ENCODE data around the gene CLSTN1.

Gene CLSTN1

DNA sequence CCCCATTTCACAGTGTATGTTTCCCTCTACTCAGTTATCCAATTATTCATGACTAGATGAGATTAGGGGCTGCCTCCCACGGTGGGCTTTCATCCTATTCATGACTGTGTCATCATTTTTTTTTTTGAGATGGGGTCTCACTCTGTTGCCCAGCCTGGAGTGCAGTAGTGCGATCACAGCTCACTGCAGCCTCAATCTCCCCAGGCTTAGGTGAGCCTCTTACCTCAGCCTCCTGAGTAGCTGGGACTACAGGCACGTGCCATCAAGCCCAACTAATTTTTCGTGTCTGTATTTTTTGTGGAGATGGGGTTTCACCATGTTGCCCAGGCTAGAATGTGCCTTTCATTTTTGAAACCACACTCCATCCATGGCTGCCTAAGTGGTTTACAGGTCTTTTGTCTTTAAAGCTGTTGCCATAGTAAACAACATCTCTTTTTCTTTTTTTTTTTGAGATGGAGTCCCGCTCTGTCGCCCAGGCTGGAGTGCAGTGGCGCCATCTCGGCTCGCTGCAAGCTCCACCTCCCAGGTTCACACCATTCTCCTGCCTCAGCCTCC lies 112.2 kb downstream of the CLSTN1 start:
- no peak for DNase-seq (ENCODE audit: low spot score)

DNA sequence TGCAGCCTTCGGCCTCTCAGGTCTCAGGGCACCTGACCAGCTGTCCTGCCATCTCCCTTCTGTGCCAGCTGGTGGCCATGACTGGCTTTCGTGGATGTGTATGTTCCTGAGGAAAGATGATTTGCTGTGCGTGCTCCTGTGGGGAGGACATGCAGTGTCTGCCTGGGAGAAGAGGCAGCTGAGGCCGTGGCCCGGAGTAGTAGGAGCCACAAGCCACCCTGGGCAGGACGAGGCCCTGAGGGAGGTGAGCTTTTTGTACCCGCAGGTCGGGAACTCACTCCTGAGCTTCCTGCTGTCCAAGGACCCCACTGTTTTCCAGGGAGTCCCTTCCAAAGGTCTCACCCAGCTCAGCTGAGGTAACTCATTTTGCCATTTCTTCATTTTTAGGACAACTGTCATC lies 113.7 kb downstream of the CLSTN1 start:
- no peak for DNase-seq (ENCODE audit: low spot score)

DNA sequence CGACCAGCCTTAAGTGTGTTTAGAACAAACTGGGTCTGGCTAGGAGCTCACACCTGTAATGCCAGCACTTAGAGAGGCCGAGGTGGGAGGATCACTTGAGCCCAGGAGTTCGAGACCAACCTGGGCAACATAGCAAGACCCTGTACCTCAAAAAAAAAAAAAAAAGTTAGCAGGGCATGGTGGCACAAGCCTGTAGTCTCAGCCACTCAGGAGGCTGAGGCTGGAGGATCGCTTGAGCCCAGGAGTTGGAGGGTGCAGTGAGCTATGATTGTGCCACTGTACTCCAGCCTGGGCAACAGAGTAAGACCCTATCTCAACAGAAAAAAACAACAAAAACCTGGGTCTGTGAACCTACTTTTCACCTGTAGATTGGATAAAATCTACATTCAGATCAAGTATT lies 117.6 kb downstream of the CLSTN1 start:
- no peak for DNase-seq (ENCODE audit: low spot score)

DNA sequence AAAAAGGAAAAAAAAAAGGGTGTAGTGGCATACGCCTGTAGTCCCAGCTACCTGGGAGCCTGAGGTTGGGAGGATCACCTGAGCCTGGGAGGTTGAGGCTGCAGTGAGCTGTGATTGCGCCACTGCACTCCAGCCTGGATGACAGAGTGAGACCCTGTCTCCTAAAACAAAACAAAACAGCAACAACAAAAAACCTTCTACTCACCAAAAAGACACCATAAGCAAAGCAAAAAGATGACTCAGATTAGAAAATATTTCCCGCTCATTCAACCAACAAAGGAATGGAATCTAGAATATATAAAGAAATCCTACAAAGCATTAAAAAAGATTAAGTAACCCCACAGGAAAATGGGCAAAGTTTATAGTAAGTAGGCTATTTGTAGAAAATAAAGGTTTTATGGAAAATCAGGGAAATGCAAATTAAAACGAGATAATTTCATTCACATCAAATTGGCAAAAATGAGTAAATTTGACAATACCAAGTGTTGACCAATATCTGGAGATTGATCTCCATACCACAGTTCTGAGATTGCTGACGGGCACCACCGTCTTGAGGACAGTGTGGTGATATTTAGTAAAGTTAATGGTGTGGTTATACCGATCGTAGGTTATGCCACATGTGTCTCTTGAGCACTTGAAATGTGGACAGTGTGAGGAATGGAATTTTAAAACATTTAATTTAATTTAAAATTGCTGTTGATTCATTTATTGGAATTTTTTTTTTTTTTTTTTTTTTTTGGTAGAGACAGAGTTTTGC lies 118.2 kb downstream of the CLSTN1 start:
- peak; percentile 45 for DNase-seq (ENCODE audit: low spot score)

DNA sequence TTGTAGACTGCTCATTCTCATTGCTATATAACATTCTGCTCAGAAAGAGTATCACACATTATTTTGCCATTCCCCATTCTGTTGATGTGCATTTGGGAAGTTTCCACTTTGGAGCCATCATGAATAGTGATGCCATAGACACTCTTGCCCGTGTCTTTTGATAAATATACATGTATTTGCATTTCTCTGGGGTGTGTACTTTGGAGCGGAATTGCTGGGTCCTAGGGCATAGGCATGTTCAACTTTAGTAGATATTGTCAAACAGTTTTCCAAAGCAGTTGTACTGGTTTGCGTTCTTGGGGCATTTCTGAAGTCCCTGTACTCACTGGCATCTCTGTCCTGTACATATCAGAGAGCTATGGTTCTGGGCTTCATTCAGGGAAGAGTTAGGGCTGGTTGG lies 120.1 kb downstream of the CLSTN1 start:
- DNase-seq (ENCODE audit: low spot score): no peak

DNA sequence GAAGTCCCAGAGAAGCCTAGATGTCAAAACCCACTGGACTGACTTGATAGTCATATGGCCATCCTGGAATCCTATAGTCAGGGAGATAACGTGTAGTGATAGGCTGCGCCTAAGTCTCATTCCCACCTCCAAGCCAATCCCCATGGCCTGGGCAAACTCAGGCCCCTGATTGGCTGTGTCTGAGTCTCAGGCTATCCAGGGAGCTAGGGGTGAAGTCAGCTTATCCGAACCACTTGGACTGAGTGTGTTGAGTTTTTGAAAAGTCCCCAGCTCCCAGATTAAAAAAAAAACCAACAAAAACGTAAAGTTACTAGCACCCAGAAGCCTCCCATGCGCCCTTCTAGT lies 120.6 kb downstream of the CLSTN1 start:
- DNase-seq (ENCODE audit: low spot score): no peak

DNA sequence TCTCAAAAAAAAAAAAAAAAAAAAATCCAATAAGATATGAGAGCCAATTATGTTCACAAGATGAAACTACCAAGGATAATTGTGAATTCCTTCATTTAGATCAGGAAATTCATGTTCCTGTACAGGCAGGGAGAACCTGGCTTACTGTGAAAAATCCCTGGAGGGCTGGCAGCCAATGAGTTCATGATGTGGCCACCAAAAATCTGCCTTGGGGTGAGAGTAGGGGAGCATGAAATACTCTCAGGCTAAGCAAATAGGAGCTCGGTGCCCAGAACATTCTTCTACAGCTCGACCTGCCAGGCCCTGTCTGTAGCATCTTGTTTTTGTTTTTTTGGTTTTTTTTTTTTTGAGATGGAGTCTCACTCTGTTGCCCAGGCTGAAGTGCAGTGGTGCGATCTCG lies 122.1 kb downstream of the CLSTN1 start:
- peak; percentile 41 for DNase-seq (ENCODE audit: low spot score)

DNA sequence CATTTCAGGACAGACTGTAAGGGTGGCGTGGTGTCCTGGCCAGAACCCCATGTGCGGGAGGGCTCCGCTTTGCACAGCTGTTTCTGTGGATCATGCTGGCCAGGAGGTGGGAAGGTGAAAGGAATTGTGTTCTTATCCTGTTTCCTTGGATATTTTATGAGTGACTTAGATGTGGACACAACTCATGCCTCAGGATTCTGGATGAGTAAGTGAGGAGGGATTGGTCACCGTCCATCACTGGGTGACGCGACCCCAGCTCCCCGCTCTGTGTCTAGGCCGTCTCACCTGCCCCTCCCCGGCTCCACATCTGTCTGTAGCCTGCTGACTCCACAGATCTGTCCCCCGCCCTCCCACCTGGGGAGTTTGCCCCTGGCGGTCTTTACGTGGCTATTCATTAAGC lies 123.4 kb downstream of the CLSTN1 start:
- DNase-seq (ENCODE audit: low spot score): peak; percentile 85

DNA sequence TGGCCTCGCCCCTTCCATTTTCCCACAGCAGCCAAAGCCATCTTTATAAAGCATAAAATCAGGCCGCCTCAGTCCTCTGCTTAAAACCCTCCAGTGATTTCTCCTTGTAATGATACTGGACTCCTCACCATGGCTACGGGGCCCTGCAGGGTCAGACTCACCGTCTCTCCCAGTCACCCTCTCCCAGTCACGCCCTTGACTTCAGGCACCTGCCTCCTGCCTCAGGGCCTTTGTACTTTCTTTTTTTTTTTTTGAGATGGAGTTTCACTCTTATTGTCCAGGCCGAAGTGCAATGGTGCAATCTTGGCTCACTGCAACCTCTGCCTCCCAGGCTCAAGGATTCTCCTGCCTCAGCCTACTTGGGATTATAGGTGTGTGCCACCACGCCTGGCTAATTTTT lies 124.4 kb downstream of the CLSTN1 start:
- no peak for DNase-seq (ENCODE audit: low spot score)

DNA sequence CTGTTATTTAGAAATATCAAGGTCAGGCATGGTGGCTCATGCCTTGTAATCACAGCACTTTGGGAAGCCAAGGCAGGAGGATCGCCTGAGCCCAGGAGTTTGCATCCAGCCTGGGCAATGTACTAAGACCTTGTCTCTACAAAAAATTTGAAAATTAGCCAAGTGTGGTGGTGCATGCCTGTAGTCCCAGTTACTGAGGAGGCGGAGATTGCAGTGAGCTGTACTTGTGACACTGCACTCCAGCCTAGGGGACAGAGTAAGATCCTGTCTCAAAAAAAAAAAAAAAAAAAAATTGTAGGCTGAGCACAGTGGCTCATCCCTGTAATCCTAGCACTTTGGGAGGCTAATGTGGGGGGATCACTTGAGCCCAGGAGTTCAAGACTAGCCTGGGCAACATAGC lies 127.0 kb downstream of the CLSTN1 start:
- no peak for DNase-seq (ENCODE audit: low spot score)

DNA sequence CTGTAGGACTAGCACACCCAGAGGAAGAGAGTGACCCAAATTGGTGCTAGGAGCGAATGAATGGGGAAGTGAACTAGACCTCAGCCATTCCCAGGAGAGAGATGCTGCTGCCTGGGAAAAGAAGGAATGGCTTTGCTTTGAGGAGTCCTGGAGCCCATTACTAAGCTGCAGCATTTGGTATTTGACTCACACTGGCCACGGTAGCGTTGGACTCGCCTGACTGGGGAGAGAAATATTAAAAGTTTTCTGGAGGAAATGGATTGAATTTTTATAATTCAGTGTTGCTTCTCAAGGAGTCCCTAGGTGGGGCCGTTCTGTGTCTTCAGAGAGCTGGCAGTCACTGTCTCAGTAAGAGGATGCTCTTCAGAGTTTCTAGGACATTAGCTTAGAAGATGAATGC lies 132.1 kb downstream of the CLSTN1 start:
- DNase-seq (ENCODE audit: low spot score): no peak

DNA sequence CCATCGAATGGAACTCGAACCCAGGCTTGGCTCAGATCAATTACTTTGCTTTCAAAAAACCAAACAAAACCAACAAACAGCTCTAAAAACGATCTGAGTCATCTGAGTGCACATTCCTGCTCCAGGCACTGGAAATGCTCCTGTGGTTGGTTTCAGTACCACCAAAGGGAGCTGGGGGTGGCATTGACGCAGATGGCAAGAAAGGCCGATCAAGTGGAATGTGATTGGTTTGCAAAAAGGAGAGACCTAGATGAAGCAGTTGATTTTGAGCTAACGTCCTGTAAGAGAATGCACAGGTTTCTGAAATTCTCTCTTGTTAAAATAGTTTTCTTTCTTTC lies 132.7 kb downstream of the CLSTN1 start:
- DNase-seq (ENCODE audit: low spot score): peak; percentile 36

DNA sequence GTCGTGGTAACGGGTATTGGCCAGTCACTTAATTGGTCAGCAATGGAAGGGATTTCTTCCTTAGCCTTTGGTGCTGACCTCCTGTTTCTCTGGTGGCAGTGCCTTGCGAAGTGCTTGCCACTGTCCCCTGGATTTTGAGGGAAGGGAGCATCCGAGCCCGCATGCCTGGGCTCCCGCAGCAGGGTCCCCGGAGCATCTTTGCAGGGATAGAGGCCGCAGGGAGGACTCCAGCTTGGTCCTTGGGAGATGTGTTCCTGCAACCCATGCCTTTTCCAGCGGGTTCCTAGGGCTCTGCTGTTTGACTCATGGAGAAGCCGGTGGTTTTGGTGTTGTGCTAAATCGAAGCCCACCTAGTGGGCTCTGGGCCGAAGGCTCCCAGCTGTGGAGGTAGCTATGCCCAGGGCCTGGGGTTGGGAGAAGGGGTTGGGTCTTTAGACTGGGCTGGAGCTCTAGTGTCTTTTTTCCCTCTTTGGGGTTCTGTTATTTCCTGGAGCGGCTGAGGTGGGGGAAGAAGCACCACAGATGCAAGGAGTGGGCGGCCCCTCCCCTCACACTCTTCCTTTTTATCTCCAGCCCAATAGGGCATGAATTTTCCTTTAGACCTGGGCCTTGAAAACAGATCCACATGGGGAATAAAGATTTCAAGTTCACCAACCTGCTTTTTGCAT lies 133.2 kb downstream of the CLSTN1 start:
- DNase-seq (ENCODE audit: low spot score): no peak

DNA sequence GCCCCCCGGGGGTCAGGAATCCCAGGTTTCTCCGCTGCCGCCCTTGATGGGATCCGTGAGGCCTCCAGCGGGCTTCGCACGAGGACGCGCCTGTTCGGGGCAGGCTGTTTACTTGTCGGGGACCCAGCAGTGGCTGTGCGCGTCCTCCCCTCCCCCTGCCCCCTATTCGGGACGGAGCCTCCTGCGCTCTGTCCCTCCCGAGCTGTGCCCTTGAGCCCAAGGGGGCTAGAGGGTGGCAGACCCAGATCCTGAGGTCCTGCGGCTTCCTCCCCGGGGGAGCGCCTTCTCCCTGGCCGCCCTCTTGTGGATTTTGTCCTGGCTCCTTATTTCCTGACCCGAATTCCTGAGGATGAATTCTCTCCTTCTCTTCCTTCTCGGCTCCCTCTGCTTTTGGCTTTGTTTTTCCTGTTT lies 133.8 kb downstream of the CLSTN1 start:
- peak; percentile 35 for DNase-seq (ENCODE audit: low spot score)

DNA sequence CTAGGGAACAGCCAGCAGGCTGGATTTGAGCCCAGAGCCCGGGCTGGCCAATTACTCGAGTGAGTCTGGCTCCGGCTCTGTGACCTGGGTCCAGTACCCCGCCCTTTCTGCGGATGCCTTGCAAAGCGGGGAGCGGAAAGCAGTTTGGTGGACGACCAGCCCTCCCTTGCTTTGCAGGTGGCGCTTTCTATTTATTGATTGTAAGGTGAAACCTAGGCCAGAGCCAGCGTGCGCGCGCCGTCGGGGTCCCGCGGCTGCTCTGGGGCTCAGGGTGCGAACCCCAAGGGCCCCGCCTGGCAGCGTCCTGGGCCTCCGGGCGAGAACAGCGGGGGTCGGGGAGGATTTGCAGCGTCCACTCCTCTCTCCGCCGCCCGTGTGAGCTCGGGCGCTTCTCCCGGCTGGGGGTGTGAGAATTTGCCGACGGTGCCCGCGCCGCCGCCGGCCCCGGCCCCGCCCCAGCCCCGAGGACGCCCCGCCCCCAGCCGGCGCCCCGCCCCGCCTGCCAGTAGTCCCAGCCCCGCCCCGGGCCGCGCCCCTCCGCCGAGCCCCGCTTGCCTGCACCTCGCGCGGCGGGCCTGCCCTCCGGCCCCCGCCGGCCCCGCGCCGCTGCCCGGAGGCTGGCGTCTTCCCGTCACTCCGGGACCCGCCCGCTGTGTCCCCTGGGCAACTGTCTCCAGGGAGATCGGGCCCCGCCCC lies 134.6 kb downstream of the CLSTN1 start:
- peak; percentile 90 for DNase-seq (ENCODE audit: low spot score)

DNA sequence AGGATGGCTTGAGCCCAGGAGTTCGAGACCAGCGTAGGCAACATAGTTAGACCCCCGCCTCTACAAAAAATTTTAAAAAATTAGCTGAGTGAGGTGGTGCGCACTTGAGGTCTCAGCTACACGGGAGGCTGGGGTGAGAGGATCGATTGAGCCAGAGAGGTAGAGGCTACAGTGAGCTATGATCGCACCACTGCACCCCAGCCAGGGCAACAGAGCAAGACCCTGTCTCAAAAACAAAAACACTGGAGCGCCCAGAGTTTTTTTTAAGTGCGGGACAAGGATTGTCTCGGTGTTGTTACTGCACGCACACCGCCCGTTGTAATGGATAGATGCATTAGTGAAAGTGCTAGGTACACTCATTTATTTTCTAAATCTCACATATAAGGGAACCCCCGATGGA lies 135.2 kb downstream of the CLSTN1 start:
- no peak for DNase-seq (ENCODE audit: low spot score)

DNA sequence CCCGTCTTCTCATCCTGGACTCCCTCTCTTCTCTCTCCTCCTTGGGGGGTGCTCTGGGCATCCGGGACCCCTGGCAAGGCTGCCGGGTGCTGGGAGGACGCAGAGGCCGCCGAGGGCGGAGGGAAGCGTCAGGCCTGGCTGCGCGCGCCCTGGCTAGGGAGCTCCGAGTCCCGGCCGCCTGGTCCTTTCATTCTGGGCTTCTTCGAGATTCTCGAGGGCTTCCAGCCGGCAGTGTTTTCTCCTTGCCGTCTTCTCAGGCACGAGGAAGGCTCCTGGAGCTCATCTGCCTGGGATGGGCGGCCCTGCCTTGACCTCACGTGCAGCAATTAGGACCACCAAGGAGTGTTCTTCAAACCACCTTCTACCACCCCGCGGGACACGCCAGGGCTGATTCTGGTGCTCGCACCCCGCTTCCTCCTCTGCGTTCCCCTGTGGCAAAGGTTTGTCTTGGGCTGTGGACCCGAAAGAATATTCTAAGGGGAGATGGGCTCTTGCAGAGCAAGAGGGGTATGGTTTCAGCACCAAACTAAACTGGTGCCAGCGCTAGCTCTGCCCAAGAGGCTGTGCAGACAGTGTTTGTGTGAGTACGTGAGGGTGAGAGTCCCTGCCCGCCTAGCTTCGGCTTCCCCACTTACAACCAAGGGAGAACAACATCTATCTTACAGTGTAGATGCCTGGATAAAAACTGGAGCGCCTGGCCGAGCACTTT lies 135.7 kb downstream of the CLSTN1 start:
- no peak for DNase-seq (ENCODE audit: low spot score)

DNA sequence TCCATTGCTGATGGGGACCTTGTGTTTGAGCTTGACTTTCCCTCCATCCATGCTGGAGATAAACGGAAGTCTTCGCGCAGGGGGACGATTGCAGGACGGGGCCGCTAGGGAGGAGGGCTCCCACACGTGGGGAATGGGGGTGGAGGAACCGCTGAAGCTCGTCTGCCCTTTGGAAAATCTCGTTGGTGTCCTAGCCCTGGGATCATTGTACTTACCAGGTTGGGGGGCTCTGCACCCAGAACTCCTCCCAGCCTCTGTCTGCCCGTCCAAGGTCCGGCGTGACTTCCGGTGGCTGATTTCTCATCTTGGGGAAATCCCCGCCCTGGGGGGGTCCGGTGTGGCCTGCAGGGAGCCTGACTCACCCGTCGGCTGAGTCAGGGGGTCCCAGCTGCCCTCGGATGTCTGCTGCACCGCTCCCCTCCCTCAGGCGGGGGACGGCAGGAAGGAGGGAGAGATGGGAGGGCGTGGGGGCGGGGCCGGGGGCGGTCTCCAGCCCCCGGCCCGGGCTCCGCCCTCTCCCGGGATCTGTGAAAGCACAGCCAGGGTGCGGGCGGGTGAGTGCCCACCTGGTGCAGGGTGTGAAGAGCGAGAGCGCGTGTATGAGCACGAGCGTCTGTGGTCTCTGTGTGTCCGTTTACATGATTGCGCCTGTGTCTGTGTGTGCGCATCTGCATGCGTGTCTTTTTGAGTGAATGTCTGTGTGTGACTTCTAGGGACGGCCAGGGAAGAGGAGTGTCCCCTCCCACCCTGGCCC lies 136.5 kb downstream of the CLSTN1 start:
- DNase-seq (ENCODE audit: low spot score): peak; percentile 36

DNA sequence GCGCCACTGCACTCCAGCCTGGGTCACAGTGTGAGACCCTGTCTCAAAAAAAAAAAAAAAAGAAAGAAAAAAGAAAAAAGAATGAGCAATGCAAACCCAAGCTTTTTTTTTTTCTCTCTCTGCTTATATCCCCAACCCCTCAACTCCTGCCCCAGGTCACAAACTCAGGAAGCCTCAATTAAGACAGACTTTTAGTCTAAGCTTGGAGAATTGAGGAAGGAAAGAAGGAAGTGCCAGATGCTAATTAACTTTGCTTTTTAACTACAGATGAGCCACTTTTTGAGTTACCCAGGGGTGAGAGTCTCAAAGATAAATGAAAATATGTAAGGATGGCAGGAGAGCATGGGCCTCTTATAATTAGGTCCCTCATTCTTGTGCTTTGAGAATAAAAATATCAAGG lies 139.0 kb downstream of the CLSTN1 start:
- no peak for DNase-seq (ENCODE audit: low spot score)

DNA sequence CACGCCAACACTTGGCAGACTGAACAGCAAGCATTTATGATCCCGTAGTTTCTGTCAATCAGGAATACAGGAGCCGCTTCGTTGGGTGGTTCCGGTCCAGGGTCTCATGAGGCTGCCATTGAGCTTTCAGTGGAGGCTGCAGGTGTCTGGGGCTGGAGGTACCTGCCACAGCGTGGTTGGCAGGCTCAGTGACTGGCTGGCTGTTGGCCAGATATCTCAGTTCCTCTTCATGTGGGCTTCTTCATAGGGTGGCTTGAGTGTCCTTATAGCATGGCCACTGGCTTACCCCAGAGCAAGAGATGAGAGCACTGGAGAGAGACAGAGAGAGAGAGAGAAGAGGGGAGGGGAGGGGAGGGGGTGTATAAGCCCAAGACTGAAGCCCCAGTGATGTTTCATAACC lies 142.9 kb downstream of the CLSTN1 start:
- no peak for DNase-seq (ENCODE audit: low spot score)

DNA sequence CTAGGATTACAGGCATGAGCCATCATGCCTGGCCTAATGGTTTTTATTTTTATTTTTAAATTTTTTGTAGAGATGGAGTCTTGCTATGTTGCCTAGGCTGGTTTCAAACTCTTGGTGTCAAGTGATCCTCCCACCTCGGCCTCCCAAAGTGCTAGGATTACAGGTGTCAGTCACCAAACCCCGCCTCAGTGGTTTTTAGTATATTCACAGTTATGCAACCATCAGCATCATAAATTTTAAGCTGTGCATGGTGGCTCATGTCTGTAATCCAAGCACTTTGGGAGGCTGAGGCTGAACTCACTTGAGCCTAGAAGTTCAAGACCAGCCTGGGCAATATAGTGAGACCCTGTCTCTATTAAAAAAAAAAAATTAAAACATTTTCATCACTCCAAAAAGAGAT lies 143.7 kb downstream of the CLSTN1 start:
- DNase-seq (ENCODE audit: low spot score): no peak

Data from AG08395 (cell line).